Urinary bladder (tissue), 4 donors: ENCODE data around the gene CD83. TPM values are rescaled to one million over a fixed set of nuclear protein-coding genes. Genes with fewer than 3 reads are reported as not detected.

Experiments
- DNase-seq: peaks from one replicate; pipeline ENCODE4 v3.0.0-alpha.2; 2015; ENCODE audit errors: extremely low spot score
- H3K27ac ChIP-seq: one replicate; pipeline ENCODE4 v1.5.1; 2013; ENCODE audit warnings: low read depth, mild to moderate bottlenecking, moderate library complexity
- H3K36me3 ChIP-seq: one replicate; pipeline ENCODE4 v1.6.1; 2013; ENCODE audit warnings: mild to moderate bottlenecking, moderate library complexity; ENCODE audit not compliant: insufficient read depth
- H3K4me1 ChIP-seq: one replicate; pipeline ENCODE4 v1.6.1; 2013; ENCODE audit warnings: mild to moderate bottlenecking, moderate library complexity; ENCODE audit not compliant: insufficient read depth
- H3K4me3 ChIP-seq: one replicate; pipeline ENCODE4 v1.5.1; 2013; ENCODE audit warnings: low read depth, low read length
- WGBS: extraction: QIAGEN DNeasy Blood & Tissue Kit; methylation state at CpG from one replicate; pipeline ENCODE4 v1.1.7; 2013; 5-methylcytosine and 5-hydroxymethylcytosine counted together
- polyA plus RNA-seq: library from polyadenylated mRNA; stranded (reverse); fragments of 200-250 nt; gene quantifications from one replicate; pipeline ENCODE4 v1.2.3, GENCODE V29; 2013
- total RNA-seq: library from RNA; depleted of rRNA; stranded (reverse); fragments of >200 nt; gene quantifications from one replicate; pipeline ENCODE4 v1.2.3, GENCODE V29; 2014
- donor health status: healthy with polysubstance abuse.
- donor health status: healthy.

CD83 gene
- total and polyA plus RNA-seq, 2 donors = 1.8 to 16.9 TPM

- Histone ChIP-seq H3K4me3 (no peak overlapping the region), H3K36me3 (no peaks in the 10 kb centered on the region), H3K4me1 (no peaks in the 10 kb centered on the region), H3K27ac (no peak overlapping the region)
- 68% methylated on average over 5 of the region's 5 CpGs for WGBS
- no peak for DNase-seq
Measured at GRCh38 chr6:14100966-14101365, 16.6 kb upstream of the CD83 start.

GRCh38 chr6:14102383-14102782 is 15.2 kb upstream of the CD83 start:
- no peak overlapping the region for H3K4me3 ChIP-seq
- H3K36me3 ChIP-seq = no peaks in the 10 kb centered on the region
- H3K27ac ChIP-seq = no peak overlapping the region
- no peaks in the 10 kb centered on the region for H3K4me1 ChIP-seq
- no peak for DNase-seq
- WGBS = 91% methylated on average over 3 of the region's 3 CpGs

- WGBS = 75% methylated on average over 1 of the region's 1 CpG
- Histone ChIP-seq H3K4me3 (no peak overlapping the region), H3K4me1 (no peaks in the 10 kb centered on the region), H3K36me3 (no peaks in the 10 kb centered on the region), H3K27ac (no peak overlapping the region)
- no peak for DNase-seq
Measured at GRCh38 chr6:14105547-14105946, 12.0 kb upstream of the CD83 start.

- H3K4me3 ChIP-seq = no peak overlapping the region
- H3K36me3 ChIP-seq = no peaks in the 10 kb centered on the region
- H3K4me1 ChIP-seq = no peaks in the 10 kb centered on the region
- H3K27ac ChIP-seq = no peak overlapping the region
- no peak for DNase-seq
Measured at GRCh38 chr6:14107000-14107399, 10.6 kb upstream of the CD83 start.

- H3K4me1 ChIP-seq = no peaks in the 10 kb centered on the region
- DNase-seq = no peak
- no peak overlapping the region for H3K27ac ChIP-seq
- H3K4me3 ChIP-seq = no peak overlapping the region
- H3K36me3 ChIP-seq = no peaks in the 10 kb centered on the region
- WGBS = 91% methylated on average over 5 of the region's 5 CpGs
Measured at GRCh38 chr6:14107711-14108494, 9.7 kb upstream of the CD83 start.

- Histone ChIP-seq H3K4me1 (no peaks in the 10 kb centered on the region), H3K27ac (no peak overlapping the region), H3K4me3 (no peak overlapping the region), H3K36me3 (no peaks in the 10 kb centered on the region)
- 55% methylated on average over 14 of the region's 14 CpGs for WGBS
- no peak for DNase-seq
Measured at GRCh38 chr6:14108571-14109410, 8.8 kb upstream of the CD83 start.

- no peak overlapping the region for H3K27ac ChIP-seq
- DNase-seq = no peak
- 89% methylated on average over 4 of the region's 4 CpGs for WGBS
- H3K4me3 ChIP-seq = no peak overlapping the region
- H3K36me3 ChIP-seq = no peaks in the 10 kb centered on the region
- H3K4me1 ChIP-seq = no peaks in the 10 kb centered on the region
Measured at GRCh38 chr6:14109411-14109826, 8.2 kb upstream of the CD83 start.

GRCh38 chr6:14110001-14110818 is 7.4 kb upstream of the CD83 start:
- H3K4me1 ChIP-seq = no peaks in the 10 kb centered on the region
- DNase-seq = no peak
- no peak overlapping the region for H3K4me3 ChIP-seq
- H3K36me3 ChIP-seq = no peaks in the 10 kb centered on the region
- 85% methylated on average over 11 of the region's 11 CpGs for WGBS
- H3K27ac ChIP-seq = no peak overlapping the region

GRCh38 chr6:14113976-14114375 is 3.6 kb upstream of the CD83 start:
- no peak for DNase-seq

GRCh38 chr6:14118091-14118439 is 493 bp downstream of the CD83 start:
- no peaks in the 10 kb centered on the region for H3K36me3 ChIP-seq
- H3K27ac ChIP-seq = no peak overlapping the region
- 31% methylated on average over 10 of the region's 10 CpGs for WGBS
- no peaks in the 10 kb centered on the region for H3K4me1 ChIP-seq
- DNase-seq = no peak
- H3K4me3 ChIP-seq = peak overlapping the region; percentile 65

More at GRCh38 chr6:14113976-14114375, 3.6 kb upstream of the CD83 start:
- Histone ChIP-seq H3K27ac (no peak overlapping the region), H3K4me3 (no peak overlapping the region), H3K36me3 (no peaks in the 10 kb centered on the region), H3K4me1 (no peaks in the 10 kb centered on the region)
- 93% methylated on average over 1 of the region's 1 CpG for WGBS

GRCh38 chr6:14118446-14118845 is 874 bp downstream of the CD83 start:
- no peak for DNase-seq
- Histone ChIP-seq H3K27ac (no peak overlapping the region), H3K4me1 (no peaks in the 10 kb centered on the region), H3K36me3 (no peaks in the 10 kb centered on the region), H3K4me3 (no peak overlapping the region)
- WGBS = 93% methylated on average over 2 of the region's 2 CpGs

- no peak for DNase-seq
- no peak overlapping the region for H3K4me3 ChIP-seq
- H3K27ac ChIP-seq = no peak overlapping the region
- WGBS = 69% methylated on average over 7 of the region's 7 CpGs
- no peaks in the 10 kb centered on the region for H3K36me3 ChIP-seq
- H3K4me1 ChIP-seq = no peaks in the 10 kb centered on the region
Measured at GRCh38 chr6:14119784-14120183, 2.2 kb downstream of the CD83 start.

- H3K4me3 ChIP-seq = no peak overlapping the region
- 84% methylated on average over 1 of the region's 1 CpG for WGBS
- H3K36me3 ChIP-seq = no peaks in the 10 kb centered on the region
- no peak overlapping the region for H3K27ac ChIP-seq
- DNase-seq = no peak
- no peaks in the 10 kb centered on the region for H3K4me1 ChIP-seq
Measured at GRCh38 chr6:14120546-14120945, 3.0 kb downstream of the CD83 start.
